TTC549 (cell line): Measurements from ENCODE around the gene MARCKS.
A peak's percentile ranks its signal among the peaks of the same experiment; 100 is the strongest.
"Not testable (repeated sequence)": the region's sequence is repeated elsewhere in the genome, so short reads cannot be mapped to it uniquely, and the experiment has no call there.

Source experiments
- FAIRE-seq: peaks from 2 replicates; lab custom pipeline; 2012; peaks lifted over from hg19 to GRCh38; lab: Jason Lieb, UNC

The MARCKS gene

DNA sequence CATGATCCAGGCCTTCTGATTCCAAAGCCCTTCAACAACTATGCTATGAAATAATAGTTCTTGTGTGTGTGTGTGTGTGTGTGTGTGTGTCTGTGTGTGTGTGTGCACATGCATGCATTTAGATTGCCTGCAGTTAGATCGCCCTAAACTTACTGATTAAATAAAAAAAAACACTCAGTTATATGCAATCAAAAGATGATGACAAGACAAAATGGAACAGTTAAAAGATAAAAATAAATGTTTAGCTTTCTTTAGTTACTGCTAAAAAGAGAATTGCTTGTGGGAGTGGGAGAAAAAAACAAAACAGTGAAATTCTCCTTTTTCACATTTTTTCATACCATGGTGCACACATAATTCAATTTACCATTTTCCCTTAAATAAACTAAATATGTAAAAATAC lies 29.4 kb downstream of the MARCKS start:
- no peak for FAIRE-seq

GRCh38 chr6:113888493-113888892 lies 31.3 kb downstream of the MARCKS start:
- FAIRE-seq: no peak

DNA sequence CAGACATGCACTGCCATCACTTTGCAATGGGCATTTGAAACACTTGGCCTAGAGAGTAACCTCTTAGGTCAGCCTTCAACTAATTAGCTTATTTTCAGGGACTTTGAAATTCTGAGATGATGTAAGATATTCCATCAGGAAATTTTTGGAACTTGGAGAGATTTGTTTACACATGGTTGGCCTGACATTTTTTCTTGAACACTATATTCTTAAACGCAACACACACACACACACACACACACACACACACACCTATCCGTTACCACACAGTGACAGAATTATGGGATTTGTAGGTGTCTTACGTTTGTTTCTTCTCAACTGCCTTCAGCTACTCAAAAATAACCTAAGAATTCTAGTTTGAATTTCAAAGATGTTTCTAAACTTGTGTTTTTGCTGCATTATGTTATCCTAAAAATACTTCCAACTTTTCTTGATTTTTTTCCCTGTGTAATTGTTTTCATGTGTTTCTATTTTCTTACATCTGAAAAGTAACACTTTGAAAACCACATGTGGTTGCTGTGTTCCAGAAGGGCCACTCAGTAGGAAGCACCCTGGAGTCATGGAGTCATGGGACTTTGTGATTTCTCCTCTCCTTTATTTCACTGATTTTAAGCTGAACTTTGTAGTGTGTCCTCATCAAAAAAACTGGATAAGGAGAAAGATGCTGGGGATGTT lies 31.9 kb downstream of the MARCKS start:
- FAIRE-seq: no peak

GRCh38 chr6:113893451-113893850 lies 36.3 kb downstream of the MARCKS start:
- FAIRE-seq: no peak

DNA sequence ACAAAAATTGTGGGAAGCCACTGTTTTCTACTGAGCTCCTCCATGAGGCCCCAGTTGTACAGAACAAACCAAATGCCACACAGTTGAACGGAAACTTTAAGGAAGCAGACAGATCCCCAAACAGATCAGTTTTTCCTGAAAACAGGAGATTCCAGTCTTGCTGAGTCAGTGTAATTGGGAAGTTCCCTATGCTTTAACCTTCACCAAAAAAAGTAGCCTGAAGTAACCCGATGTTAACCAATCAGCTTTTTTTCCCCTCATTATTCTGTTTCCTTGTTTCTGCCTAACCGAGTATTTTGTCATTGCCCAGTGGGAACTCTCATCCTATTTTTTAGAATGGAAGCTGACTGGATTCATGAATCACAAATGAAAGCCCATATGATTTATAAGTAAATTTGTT lies 36.7 kb downstream of the MARCKS start:
- FAIRE-seq: no peak

DNA sequence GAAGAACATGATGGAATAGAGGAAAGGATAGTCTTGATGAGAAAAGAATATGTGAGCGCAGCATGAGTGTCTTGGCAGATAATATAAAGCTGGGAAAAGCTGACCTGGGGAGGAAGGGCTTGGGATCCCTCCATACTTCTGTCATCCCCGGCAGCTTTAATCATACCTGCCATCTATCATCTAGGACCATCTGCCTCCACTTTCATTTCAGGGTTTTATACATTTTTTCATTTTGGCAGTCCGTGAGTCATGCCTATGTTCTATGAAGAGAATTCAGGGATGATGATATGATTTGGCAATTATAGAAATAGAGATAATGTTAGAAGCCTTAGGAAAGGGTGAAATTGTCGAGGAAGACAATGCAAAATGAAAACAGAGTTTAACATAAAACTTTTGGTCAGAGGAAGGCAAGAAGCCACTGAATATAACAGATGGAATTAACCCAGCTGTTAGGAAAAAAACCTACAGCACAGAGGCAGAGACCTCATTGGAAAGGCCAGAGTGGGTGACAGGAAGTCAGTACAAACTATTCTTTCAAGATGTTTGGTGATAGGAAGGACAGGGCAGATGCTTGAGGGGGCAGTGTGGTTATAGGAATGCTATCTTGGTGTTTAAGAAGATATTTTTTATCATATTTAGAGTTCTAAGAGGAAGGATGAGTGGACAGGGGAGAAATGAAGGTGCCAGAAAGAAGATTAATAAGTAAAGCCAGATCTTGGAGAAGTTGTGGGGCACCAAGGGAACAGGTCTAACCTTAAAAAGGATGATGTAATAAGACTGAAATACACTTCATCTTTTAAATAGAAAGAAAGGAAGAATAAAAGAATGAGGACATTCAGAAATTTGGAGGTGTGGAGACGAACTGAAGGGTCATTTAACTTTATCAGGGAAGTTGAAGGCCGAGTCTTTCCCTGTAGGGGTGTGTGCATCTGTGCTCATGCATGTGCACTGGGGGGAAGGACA lies 37.8 kb downstream of the MARCKS start:
- FAIRE-seq: no peak

- no peak for FAIRE-seq
Observed at GRCh38 chr6:113901482-113901881, 44.3 kb downstream of the MARCKS start.

DNA sequence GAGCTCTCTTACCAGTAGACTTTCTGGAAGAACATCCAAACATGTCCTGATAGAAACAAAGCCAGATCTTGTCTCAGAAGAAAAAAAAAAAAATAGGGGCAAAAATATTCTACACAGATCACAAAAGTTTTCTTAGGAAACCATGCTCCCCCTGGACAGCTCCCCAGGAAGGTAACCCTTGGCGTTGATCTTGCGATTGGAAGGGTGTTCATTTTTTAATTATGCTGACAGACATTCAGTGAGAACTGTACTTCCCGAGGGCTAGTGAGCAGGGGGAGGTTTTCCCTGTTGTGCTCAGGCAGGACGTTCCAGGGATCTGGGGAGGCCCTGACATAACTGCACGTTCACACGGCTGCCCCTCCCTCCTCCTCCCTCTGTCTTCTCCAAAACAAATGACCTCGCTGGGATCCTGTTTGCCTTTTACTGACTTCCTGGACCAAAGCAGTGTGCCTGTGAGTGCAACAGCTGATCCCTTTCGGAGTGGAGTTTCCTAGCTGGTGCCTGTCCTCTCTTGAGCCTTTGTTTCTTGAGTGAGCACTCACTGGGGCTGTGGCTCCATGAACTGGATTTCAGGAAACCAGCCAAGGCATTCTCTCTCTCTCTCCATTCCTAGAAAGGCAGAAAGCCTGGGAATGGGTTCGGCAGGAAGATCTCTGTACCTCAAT lies 46.7 kb downstream of the MARCKS start:
- FAIRE-seq: no peak

- FAIRE-seq: no peak
Observed at GRCh38 chr6:113907102-113907815, 50.1 kb downstream of the MARCKS start.

- FAIRE-seq: no peak
Observed at GRCh38 chr6:113908801-113909200, 51.7 kb downstream of the MARCKS start.

DNA sequence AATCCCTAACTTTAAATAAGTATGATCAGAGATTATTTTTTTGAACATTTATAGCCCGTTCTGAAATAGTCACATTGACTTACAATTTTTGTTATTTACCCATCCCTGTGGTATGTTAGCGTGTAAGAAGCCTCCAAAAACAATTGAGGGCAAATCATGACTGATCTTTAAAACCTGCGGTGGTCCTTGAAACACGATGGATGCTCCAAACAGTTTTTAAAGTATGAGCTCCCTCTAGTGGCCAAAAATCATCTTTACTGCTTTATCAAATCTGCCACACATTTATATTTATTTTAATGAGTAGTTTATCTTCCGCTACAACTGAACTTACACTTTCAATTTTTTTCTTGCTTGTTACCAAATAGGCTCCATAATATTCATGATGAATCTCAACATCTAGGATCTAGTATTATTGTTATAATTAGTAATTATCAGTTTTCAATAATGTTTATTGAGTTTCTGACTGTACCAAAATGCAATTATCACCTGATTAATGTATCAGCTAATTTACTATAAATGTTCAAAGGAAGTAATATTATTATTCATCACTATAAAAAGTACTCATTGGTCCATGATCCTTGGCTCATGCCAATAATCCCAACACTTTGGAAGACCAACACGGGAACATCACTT lies 52.2 kb downstream of the MARCKS start:
- peak; percentile 89 for FAIRE-seq

- not testable (repeated sequence) for FAIRE-seq
Observed at GRCh38 chr6:113910285-113910684, 53.1 kb downstream of the MARCKS start.
